Prostate gland (tissue), 2 donors: ENCODE data around the gene SIRT5.

Experiments used
- CTCF ChIP-seq, 4 experiments: fragments of 200-600 bp in 2 of 4; fragments of 450-650 bp in 2 of 4; sonication (generic) in 2 of 4; IDR thresholded peaks; 1 replicate in 3 of 4; 2 replicates in 1 of 4; pipeline ENCODE4 v1.5.1; 2016 to 2019; ENCODE audit warnings: antibody characterized with exemption in 4 of 4, mild to moderate bottlenecking in 2 of 4, moderate library complexity in 2 of 4
- POLR2A ChIP-seq: fragments of 450-650 bp; IDR thresholded peaks from one replicate; pipeline ENCODE4 v1.6.1; 2016; ENCODE audit warnings: antibody characterized with exemption, mild to moderate bottlenecking

- TF ChIP-seq POLR2A, result no peak
- TF ChIP-seq CTCF (IDR thresholded peaks at IDR 0.05), result no peak
Measured at GRCh38 chr6:13593103-13593502, 18.7 kb downstream of the SIRT5 start.
